IMR-90 (cell line): ENCODE data around the gene NR1D1. TPM values are rescaled to one million over a fixed set of nuclear protein-coding genes. Genes with fewer than 3 reads are reported as not detected.

Source experiments
- polyA plus RNA-seq, 3 experiments: library from polyadenylated mRNA; depleted of rRNA; stranded (reverse); fragments of >200 nt; gene quantifications; 2 replicates each; pipeline ENCODE4 v1.2.3, GENCODE V29; 2012; ENCODE audit warnings: low replicate concordance in 1 of 3
- total RNA-seq: library from RNA; depleted of rRNA; stranded (reverse); fragments of >200 nt; gene quantifications from 2 replicates; pipeline ENCODE4 v1.2.3, GENCODE V29; 2012
- TF ChIP-seq, protein P1 (sequence below): conservative IDR thresholded peaks from 2 replicates; pipeline ENCODE4 v1.5.1; 2012; ENCODE audit warnings: mild to moderate bottlenecking, low read depth, low read length, improper control_type of control experiment
- TF ChIP-seq, protein P2 (sequence below): fragments of 150-350 bp; IDR thresholded peaks from 2 replicates; pipeline ENCODE4 v1.6.1; 2017; ENCODE audit warnings: mild to moderate bottlenecking, antibody characterized with exemption, low read length, low read depth

NR1D1 gene
- total and polyA plus RNA-seq, 2 of the 4 experiments (the other 2 are of a cell fraction) = 0.36 to 7.2 TPM

DNA sequence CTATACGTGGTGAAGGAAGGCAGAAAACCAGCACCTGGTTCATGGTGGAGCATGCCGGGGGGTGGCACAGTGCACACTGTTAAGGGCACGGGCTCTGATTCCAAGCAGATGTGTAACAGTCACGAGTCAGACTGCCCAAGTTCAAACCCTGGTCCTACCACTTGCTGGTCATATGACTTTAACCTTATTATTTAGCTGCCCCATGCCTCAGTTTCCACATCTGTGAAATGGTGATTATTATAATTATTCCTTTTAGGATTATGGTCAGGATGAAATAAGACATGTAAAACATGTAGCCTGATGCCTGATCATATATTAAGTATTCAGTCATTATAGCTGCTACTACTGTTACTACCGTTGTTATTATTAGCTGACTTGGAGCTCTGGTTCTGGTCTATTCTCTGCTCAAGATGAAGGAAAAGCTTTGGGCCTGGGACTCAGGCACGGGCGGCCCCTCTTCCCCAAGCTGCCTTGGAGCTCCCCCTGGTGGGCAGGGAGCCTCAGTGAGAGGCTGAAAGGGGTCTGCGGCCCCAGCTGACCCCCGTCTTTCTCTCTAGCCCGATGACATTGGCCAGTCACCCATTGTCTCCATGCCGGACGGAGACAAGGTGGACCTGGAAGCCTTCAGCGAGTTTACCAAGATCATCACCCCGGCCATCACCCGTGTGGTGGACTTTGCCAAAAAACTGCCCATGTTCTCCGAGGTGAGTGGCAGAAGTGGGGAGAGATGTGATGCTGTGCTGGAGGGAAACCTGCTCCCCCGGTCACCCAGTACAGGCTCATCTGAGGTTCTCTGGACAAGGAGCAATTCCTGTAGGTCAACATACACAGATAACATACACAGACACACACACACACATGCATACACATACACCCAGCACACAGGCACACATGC lies 14.0 kb downstream of the NR1D1 start (continued):
- TF ChIP-seq, protein P1, sequence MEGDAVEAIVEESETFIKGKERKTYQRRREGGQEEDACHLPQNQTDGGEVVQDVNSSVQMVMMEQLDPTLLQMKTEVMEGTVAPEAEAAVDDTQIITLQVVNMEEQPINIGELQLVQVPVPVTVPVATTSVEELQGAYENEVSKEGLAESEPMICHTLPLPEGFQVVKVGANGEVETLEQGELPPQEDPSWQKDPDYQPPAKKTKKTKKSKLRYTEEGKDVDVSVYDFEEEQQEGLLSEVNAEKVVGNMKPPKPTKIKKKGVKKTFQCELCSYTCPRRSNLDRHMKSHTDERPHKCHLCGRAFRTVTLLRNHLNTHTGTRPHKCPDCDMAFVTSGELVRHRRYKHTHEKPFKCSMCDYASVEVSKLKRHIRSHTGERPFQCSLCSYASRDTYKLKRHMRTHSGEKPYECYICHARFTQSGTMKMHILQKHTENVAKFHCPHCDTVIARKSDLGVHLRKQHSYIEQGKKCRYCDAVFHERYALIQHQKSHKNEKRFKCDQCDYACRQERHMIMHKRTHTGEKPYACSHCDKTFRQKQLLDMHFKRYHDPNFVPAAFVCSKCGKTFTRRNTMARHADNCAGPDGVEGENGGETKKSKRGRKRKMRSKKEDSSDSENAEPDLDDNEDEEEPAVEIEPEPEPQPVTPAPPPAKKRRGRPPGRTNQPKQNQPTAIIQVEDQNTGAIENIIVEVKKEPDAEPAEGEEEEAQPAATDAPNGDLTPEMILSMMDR = peak; percentile 68
- TF ChIP-seq, protein P2, sequence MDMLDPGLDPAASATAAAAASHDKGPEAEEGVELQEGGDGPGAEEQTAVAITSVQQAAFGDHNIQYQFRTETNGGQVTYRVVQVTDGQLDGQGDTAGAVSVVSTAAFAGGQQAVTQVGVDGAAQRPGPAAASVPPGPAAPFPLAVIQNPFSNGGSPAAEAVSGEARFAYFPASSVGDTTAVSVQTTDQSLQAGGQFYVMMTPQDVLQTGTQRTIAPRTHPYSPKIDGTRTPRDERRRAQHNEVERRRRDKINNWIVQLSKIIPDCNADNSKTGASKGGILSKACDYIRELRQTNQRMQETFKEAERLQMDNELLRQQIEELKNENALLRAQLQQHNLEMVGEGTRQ = no peak
